Measurements from ENCODE around the gene MCAT. TPM values are rescaled to one million over a fixed set of nuclear protein-coding genes. Genes with fewer than 3 reads are reported as not detected.

Gene MCAT
- total RNA-seq, 2 donors from 2014 or later = 39.1 to 39.9 TPM

DNA sequence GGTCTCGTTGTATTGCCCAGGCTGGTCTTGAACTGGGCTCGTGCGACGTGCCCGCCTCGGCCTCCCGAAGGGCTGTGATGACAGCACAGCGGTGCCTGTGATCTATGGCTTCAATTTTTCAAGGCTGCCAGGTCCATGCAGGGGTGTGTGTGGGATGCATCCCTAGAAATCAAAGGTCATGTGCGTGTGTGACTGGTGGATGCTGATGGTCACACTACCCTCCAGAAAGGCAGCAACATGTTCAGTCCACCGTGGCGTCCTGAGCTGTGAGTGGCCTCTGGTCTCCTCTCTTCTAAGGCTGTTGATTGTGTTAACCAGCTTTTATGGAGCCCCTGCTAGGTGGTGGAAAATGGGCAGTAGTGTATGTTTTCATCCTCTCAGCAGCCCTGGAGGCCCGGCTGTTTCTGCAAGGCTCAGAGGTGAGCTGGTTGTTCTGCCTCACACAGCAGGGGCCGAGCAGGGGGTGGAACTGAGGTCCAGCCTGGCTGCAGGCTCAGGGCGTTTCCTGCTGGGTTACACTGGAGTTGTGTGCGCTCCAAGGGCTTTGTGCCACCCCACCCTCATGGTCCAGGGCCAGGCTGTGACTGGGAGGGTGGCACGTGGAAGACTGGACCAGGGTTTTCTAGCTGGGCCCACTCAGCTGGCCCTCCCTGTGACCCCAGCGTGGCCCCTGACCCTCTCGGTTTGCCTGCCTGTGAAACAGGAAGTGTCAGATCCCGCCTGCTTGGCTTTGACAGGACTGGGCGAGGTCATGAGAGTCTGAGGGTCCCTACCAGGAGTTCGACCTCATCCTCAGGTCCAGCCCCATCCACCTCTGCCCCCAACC is 25.0 kb downstream of the MCAT start:
- intact Hi-C loops (cut with DNase I) = no loop called here
- no peaks in the 10 kb centered on the region for H3K27me3 ChIP-seq (replicated peaks; ENCODE audit: insufficient read depth)
- H3K4me1 ChIP-seq (replicated peaks) = peaks cover 17% of the 10 kb centered on the region
- TF ChIP-seq POLR2A (IDR thresholded peaks at IDR 0.05) (no peak), POLR2AphosphoS5 (IDR thresholded peaks at IDR 0.05) (no peak)
- TF ChIP-seq, protein P1, sequence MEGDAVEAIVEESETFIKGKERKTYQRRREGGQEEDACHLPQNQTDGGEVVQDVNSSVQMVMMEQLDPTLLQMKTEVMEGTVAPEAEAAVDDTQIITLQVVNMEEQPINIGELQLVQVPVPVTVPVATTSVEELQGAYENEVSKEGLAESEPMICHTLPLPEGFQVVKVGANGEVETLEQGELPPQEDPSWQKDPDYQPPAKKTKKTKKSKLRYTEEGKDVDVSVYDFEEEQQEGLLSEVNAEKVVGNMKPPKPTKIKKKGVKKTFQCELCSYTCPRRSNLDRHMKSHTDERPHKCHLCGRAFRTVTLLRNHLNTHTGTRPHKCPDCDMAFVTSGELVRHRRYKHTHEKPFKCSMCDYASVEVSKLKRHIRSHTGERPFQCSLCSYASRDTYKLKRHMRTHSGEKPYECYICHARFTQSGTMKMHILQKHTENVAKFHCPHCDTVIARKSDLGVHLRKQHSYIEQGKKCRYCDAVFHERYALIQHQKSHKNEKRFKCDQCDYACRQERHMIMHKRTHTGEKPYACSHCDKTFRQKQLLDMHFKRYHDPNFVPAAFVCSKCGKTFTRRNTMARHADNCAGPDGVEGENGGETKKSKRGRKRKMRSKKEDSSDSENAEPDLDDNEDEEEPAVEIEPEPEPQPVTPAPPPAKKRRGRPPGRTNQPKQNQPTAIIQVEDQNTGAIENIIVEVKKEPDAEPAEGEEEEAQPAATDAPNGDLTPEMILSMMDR (IDR thresholded peaks at IDR 0.05) = no peak
- WGBS = 82% methylated on average over 21 of the region's 21 CpGs
- no peaks in the 10 kb centered on the region for H3K36me3 ChIP-seq
- H3K9me3 ChIP-seq = no peaks in the 10 kb centered on the region
- no peak for DNase-seq (ENCODE audit: low spot score)
- no peak overlapping the region for H3K4me3 ChIP-seq
- peak overlapping the region in 1 of 2 donors; percentile 33 for H3K27ac ChIP-seq

DNA sequence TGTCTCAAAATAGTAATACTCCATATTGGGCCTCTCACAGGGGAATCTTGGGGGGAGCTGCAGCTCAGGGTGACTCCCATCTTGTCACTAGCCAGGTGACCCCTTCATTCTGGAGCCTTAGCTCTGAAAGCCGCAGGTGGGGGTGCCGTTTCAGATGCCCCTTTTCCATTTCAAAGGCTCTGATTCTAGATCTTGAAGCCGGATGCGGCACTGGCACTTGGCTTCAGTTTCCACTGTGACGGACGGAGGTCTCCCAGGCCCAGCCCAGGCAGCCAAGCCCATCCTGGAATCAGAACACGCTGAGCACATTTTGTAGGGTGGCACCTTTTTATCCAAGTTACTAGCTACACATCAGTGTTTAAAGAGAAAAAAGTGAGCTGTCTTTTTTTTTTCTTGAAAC is 26.3 kb downstream of the MCAT start:
- H3K4me3 ChIP-seq = no peak overlapping the region
- intact Hi-C loops (cut with DNase I) = no loop called here
- peak overlapping the region in 1 of 2 donors; percentile 89 for H3K27ac ChIP-seq
- no peaks in the 10 kb centered on the region for H3K27me3 ChIP-seq (replicated peaks; ENCODE audit: insufficient read depth)
- no peaks in the 10 kb centered on the region for H3K36me3 ChIP-seq
- WGBS = 87% methylated on average over 7 of the region's 7 CpGs
- H3K4me1 ChIP-seq (replicated peaks) = peaks cover 17% of the 10 kb centered on the region
- DNase-seq (ENCODE audit: low spot score) = no peak
- no peak for TF ChIP-seq POLR2AphosphoS5 (IDR thresholded peaks at IDR 0.05)
- TF ChIP-seq, protein P1 (IDR thresholded peaks at IDR 0.05) = no peak
- TF ChIP-seq POLR2A (IDR thresholded peaks at IDR 0.05) = no peak
- H3K9me3 ChIP-seq = no peaks in the 10 kb centered on the region

DNA sequence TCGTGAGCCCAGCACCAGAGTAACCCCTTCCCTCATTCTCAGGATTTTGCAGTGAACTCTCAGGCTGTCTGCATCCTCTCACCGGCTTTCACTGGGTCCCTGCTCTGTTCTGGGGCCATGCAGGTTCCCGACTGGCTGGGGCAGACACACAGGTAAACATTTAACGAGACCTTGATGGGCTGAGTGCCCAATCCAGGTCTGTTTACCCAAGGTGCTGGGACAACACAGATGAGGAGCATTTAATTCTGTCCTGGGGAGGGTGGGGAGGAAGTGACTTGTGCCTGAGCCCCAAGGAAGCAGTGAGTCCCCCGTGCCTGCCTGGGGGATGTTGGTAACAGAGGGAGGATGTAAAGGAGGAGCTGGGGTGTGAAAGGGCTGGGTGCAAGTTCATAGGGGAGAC is 28.2 kb downstream of the MCAT start:
- peak overlapping the region in 1 of 2 donors; percentile 19 for H3K4me3 ChIP-seq
- DNase-seq (ENCODE audit: low spot score) = peak; percentile 95
- intact Hi-C loops (cut with DNase I) = no loop called here
- peak overlapping the region; percentile 78 to 89 for H3K27ac ChIP-seq
- H3K4me1 ChIP-seq (replicated peaks) = peaks cover 17% of the 10 kb centered on the region
- WGBS = 19% methylated on average over 5 of the region's 5 CpGs
- H3K9me3 ChIP-seq = no peaks in the 10 kb centered on the region
- H3K27me3 ChIP-seq (replicated peaks; ENCODE audit: insufficient read depth) = no peaks in the 10 kb centered on the region
- no peaks in the 10 kb centered on the region for H3K36me3 ChIP-seq
- TF ChIP-seq POLR2A (IDR thresholded peaks at IDR 0.05) (peak; percentile 9), POLR2AphosphoS5 (IDR thresholded peaks at IDR 0.05) (peak; percentile 84)
- TF ChIP-seq, protein P1 (IDR thresholded peaks at IDR 0.05) = no peak

DNA sequence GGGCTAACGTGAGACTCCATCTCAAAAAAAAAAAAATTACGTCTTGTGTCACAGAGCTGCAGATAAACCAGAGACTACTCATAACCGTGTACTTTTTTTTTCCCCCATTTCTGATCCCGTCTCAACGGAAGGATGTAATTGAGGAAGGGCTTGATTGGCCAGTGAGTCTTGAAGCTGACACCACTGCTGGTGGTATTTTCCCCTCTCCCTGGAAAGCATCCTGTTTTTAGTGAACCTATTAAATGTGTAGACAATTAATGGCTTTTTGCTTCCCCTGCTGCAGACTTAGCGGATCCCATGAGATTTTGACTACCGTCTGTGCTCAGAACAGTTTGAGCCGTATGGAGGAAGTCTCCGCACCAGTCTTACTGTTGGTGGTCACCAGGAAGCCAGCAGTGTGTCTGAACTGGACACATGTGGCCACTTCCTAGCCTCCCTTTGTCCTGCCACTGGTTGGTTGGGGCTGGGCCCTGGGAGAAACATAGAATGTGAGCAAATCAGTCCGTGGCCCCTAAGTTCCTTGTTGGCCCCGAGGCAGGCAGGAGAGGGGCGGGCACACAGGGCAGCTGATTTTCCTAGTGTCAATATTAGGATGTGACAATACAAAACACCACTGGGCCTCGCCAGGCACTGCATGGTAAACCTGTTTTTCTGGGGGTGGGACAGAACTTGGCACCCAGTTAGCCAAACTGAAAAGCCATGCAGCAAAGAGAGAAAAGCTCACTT is 29.5 kb downstream of the MCAT start:
- Histone ChIP-seq H3K36me3 (no peaks in the 10 kb centered on the region), H3K4me3 (peak overlapping the region in 1 of 2 donors; percentile 8), H3K4me1 (replicated peaks) (peaks cover 16% of the 10 kb centered on the region), H3K27me3 (replicated peaks; ENCODE audit: insufficient read depth) (no peaks in the 10 kb centered on the region), H3K27ac (peak overlapping the region; percentile 78 to 89), H3K9me3 (no peaks in the 10 kb centered on the region)
- WGBS = 48% methylated on average over 13 of the region's 13 CpGs
- peak; percentile 84 for DNase-seq (ENCODE audit: low spot score)
- peak; percentile 75 for TF ChIP-seq POLR2AphosphoS5 (IDR thresholded peaks at IDR 0.05)
- TF ChIP-seq, protein P1 (IDR thresholded peaks at IDR 0.05) = no peak
- no peak for TF ChIP-seq POLR2A (IDR thresholded peaks at IDR 0.05)
- intact Hi-C loops (cut with DNase I) = no loop called here

Data from prostate gland (tissue), 2 donors.